GM23338 (cell line): ENCODE data around the gene ELFN1. TPM values are rescaled to one million over a fixed set of nuclear protein-coding genes. Genes with fewer than 3 reads are reported as not detected.

Experiments used
- ATAC-seq: fragments of 200-7000 bp; cut with Tn5 transposase; 3 replicates; pipeline ENCODE4 v1.9.1; 2020
- DNase-seq: peaks from one replicate; pipeline ENCODE4 v3.0.0-alpha.2; 2015; ENCODE audit warnings: low spot score
- H2AFZ ChIP-seq: fragments of 200-600 bp; sonication (generic); 2 replicates; pipeline ENCODE4 v1.8.0; 2016; ENCODE audit warnings: antibody characterized with exemption, mild to moderate bottlenecking, moderate library complexity
- H3F3A ChIP-seq: fragments of 200-600 bp; sonication (generic); replicated peaks from 2 replicates; pipeline ENCODE4 v1.8.0; 2017; ENCODE audit warnings: antibody characterized with exemption, mixed run types, low read depth
- H3K27ac ChIP-seq: fragments of 200-600 bp; sonication (generic); 2 replicates; pipeline ENCODE4 v1.6.1; 2016; ENCODE audit warnings: low read depth
- H3K27me3 ChIP-seq: fragments of 200-600 bp; sonication (generic); 2 replicates; pipeline ENCODE4 v1.8.0; 2016; ENCODE audit warnings: mild to moderate bottlenecking, mixed run types, moderate library complexity; ENCODE audit not compliant: insufficient read depth
- H3K36me3 ChIP-seq: fragments of 200-600 bp; sonication (generic); 2 replicates; pipeline ENCODE4 v1.8.0; 2016; ENCODE audit warnings: mild to moderate bottlenecking; ENCODE audit not compliant: insufficient read depth
- H3K4me1 ChIP-seq: fragments of 200-600 bp; sonication (generic); 2 replicates; pipeline ENCODE4 v1.8.0; 2016; ENCODE audit warnings: mild to moderate bottlenecking, moderate library complexity; ENCODE audit not compliant: insufficient read depth
- H3K4me2 ChIP-seq: fragments of 200-600 bp; sonication (generic); 2 replicates; pipeline ENCODE4 v1.7.1; 2017; ENCODE audit warnings: mixed run types
- H3K4me3 ChIP-seq: fragments of 200-600 bp; sonication (generic); 2 replicates; pipeline ENCODE4 v1.6.1; 2016; ENCODE audit warnings: mixed run types
- H3K79me2 ChIP-seq: fragments of 200-600 bp; sonication (generic); replicated peaks from 2 replicates; pipeline ENCODE4 v1.8.0; 2017; ENCODE audit warnings: mild to moderate bottlenecking; ENCODE audit not compliant: insufficient read depth
- H3K9me2 ChIP-seq: fragments of 200-600 bp; sonication (generic); 2 replicates; pipeline ENCODE4 v1.8.0; 2017; ENCODE audit not compliant: insufficient read depth
- H4K20me1 ChIP-seq: fragments of 200-600 bp; sonication (generic); replicated peaks from 2 replicates; pipeline ENCODE4 v1.8.0; 2017; ENCODE audit warnings: mild to moderate bottlenecking; ENCODE audit not compliant: insufficient read depth
- H3K27ac Mint-ChIP-seq: 2 replicates; pipeline ENCODE4 v1.8.0; 2020; ENCODE audit warnings: inconsistent platforms, mild to moderate bottlenecking, moderate library complexity, mixed read lengths
- H3K27me3 Mint-ChIP-seq: 3 replicates; pipeline ENCODE4 v1.8.0; 2022; ENCODE audit warnings: low read depth, mild to moderate bottlenecking, moderate library complexity, mixed read lengths, inconsistent platforms; ENCODE audit not compliant: insufficient read depth, poor library complexity
- H3K36me3 Mint-ChIP-seq: 3 replicates; pipeline ENCODE4 v1.8.0; 2021; ENCODE audit warnings: low read depth, mild to moderate bottlenecking, inconsistent platforms, moderate library complexity, mixed read lengths
- H3K4me1 Mint-ChIP-seq: 3 replicates; pipeline ENCODE4 v1.8.0; 2020; ENCODE audit warnings: mild to moderate bottlenecking, inconsistent platforms, mixed read lengths
- H3K4me3 Mint-ChIP-seq: 3 replicates; pipeline ENCODE4 v1.8.0; 2021; ENCODE audit warnings: moderate library complexity, mild to moderate bottlenecking, inconsistent platforms, mixed read lengths
- H3K9me3 Mint-ChIP-seq: 3 replicates; pipeline ENCODE4 v1.8.0; 2020; ENCODE audit warnings: moderate library complexity, mild to moderate bottlenecking, inconsistent platforms, mixed read lengths
- CREB1 ChIP-seq: fragments of 250-450 bp; sonication (Bioruptor Pico); IDR thresholded peaks from 2 replicates; pipeline ENCODE4 v1.5.0; 2020; ENCODE audit warnings: low read depth, mild to moderate bottlenecking, moderate library complexity
- EZH2phosphoT487 ChIP-seq: fragments of 200-600 bp; sonication (generic); IDR thresholded peaks from one replicate; pipeline ENCODE4 v1.8.1; 2018; ENCODE audit warnings: antibody characterized with exemption; ENCODE audit not compliant: unreplicated experiment
- NANOG ChIP-seq: IDR thresholded peaks from 2 replicates; pipeline ENCODE4 v1.6.1; 2016; ENCODE audit warnings: antibody characterized with exemption, borderline replicate concordance
- ZNF331 ChIP-seq: fragments of 250-450 bp; sonication (Bioruptor Pico); IDR thresholded peaks from 2 replicates; pipeline ENCODE4 v1.5.0; 2020; ENCODE audit warnings: low read depth, mild to moderate bottlenecking, moderate library complexity
- polyA plus RNA-seq: library from polyadenylated mRNA; unstranded; fragments of >200 nt; fragmentation: Nextera tagmentation; extraction: Ambion mirVana; gene quantifications from 2 replicates; pipeline ENCODE4 v1.2.1, GENCODE V29; 2016
- total RNA-seq: library from RNA; depleted of rRNA; stranded (reverse); fragments of >200 nt; shearing (Covaris generic); gene quantifications from 2 replicates; pipeline ENCODE4 v1.2.3, GENCODE V29; 2014
- TF ChIP-seq, protein P1 (sequence below), 2 experiments: fragments of 200-600 bp in 1 of 2; sonication (generic) in 1 of 2; conservative IDR thresholded peaks; 2 replicates each; pipeline versions ENCODE4 v1.5.1 to v1.6.1; 2016 to 2017; ENCODE audit warnings: antibody characterized with exemption in 2 of 2, low read depth in 2 of 2, mild to moderate bottlenecking in 2 of 2, moderate library complexity in 1 of 2
- TF ChIP-seq, protein P2 (sequence below): IDR thresholded peaks from 2 replicates; pipeline ENCODE4 v1.6.1; 2016; ENCODE audit warnings: antibody characterized with exemption
- TF ChIP-seq, protein P3 (sequence below): IDR thresholded peaks from one replicate; pipeline ENCODE4 v1.6.1; 2018; ENCODE audit warnings: antibody characterized with exemption; ENCODE audit not compliant: unreplicated experiment

ELFN1 gene
- total and polyA plus RNA-seq, 2 experiments from 2014 or later, result 0.08 to 3.5 TPM

DNA sequence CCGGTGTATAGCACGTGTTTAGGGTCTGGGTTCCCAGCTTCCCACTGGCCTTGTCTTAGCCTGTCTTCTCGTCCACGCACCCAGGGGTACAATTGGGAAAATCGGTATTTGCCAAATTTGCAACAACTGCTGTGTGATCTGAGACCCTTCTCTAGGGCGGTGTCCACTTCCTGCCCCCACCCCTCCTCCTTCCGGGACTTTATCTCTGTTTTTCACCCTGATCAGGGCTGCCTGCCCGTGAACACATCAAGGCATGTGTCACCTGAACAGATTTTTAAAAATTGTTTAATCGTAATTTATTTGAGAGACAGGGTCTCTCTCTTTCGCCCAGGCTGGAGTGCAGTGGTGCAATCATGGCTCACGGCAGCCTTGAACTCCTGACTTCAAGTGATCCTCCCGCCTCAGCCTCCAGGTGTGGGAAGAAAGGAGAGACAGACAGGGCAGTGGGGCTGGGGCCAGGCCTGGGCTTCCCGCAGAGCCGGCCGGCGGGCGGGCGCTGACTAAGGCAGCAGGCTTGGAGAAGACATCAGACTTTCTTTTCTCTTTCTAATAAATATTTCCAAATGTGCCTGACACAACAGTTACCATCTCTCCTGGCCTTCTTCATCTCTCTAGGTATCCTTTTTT, 27.5 kb downstream of the ELFN1 start (continued):
- TF ChIP-seq, protein P1, sequence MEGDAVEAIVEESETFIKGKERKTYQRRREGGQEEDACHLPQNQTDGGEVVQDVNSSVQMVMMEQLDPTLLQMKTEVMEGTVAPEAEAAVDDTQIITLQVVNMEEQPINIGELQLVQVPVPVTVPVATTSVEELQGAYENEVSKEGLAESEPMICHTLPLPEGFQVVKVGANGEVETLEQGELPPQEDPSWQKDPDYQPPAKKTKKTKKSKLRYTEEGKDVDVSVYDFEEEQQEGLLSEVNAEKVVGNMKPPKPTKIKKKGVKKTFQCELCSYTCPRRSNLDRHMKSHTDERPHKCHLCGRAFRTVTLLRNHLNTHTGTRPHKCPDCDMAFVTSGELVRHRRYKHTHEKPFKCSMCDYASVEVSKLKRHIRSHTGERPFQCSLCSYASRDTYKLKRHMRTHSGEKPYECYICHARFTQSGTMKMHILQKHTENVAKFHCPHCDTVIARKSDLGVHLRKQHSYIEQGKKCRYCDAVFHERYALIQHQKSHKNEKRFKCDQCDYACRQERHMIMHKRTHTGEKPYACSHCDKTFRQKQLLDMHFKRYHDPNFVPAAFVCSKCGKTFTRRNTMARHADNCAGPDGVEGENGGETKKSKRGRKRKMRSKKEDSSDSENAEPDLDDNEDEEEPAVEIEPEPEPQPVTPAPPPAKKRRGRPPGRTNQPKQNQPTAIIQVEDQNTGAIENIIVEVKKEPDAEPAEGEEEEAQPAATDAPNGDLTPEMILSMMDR (conservative IDR thresholded peaks at IDR 0.05; ENCODE audit: low read depth in 2 of 2), result no peak
- TF ChIP-seq, protein P2, sequence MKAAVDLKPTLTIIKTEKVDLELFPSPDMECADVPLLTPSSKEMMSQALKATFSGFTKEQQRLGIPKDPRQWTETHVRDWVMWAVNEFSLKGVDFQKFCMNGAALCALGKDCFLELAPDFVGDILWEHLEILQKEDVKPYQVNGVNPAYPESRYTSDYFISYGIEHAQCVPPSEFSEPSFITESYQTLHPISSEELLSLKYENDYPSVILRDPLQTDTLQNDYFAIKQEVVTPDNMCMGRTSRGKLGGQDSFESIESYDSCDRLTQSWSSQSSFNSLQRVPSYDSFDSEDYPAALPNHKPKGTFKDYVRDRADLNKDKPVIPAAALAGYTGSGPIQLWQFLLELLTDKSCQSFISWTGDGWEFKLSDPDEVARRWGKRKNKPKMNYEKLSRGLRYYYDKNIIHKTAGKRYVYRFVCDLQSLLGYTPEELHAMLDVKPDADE, result no peak
- TF ChIP-seq, protein P3, sequence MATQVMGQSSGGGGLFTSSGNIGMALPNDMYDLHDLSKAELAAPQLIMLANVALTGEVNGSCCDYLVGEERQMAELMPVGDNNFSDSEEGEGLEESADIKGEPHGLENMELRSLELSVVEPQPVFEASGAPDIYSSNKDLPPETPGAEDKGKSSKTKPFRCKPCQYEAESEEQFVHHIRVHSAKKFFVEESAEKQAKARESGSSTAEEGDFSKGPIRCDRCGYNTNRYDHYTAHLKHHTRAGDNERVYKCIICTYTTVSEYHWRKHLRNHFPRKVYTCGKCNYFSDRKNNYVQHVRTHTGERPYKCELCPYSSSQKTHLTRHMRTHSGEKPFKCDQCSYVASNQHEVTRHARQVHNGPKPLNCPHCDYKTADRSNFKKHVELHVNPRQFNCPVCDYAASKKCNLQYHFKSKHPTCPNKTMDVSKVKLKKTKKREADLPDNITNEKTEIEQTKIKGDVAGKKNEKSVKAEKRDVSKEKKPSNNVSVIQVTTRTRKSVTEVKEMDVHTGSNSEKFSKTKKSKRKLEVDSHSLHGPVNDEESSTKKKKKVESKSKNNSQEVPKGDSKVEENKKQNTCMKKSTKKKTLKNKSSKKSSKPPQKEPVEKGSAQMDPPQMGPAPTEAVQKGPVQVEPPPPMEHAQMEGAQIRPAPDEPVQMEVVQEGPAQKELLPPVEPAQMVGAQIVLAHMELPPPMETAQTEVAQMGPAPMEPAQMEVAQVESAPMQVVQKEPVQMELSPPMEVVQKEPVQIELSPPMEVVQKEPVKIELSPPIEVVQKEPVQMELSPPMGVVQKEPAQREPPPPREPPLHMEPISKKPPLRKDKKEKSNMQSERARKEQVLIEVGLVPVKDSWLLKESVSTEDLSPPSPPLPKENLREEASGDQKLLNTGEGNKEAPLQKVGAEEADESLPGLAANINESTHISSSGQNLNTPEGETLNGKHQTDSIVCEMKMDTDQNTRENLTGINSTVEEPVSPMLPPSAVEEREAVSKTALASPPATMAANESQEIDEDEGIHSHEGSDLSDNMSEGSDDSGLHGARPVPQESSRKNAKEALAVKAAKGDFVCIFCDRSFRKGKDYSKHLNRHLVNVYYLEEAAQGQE, result no peak
- no peak for TF ChIP-seq NANOG

DNA sequence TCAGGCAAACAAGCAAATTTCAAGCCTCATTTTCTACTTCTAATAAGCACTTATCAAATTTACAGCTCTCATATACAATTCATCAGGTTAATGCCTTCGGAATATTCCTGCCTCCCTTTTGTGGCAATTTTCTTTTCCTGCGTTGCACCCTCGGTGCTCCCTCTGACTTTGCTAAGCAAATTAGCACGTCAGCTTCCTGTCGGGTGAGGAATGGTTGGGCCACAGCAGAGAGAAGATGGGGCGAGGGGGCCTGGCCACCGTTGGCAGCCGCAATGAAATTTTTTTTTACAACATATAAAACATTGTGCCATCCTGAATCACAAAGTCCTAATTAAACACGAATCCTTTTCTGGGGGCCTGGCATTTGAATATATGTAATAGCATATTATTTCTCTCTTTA, 28.1 kb downstream of the ELFN1 start:
- Histone ChIP-seq H3K9me2 (no peaks in the 10 kb centered on the region; the same call in 1 of the 2 replicates), H3K4me3 (no peak overlapping the region), H3K4me2 (no peak overlapping the region), H2AFZ (no peak overlapping the region), H3K4me1 (peaks cover 9% of the 10 kb centered on the region), H3F3A (no peaks in the 10 kb centered on the region), H3K36me3 (no peaks in the 10 kb centered on the region), H3K27ac (no peak overlapping the region), H3K27me3 (no peaks in the 10 kb centered on the region), H4K20me1 (no peaks in the 10 kb centered on the region), H3K79me2 (no peaks in the 10 kb centered on the region)
- Mint-ChIP-seq H3K9me3 (peaks cover 24% of the 10 kb centered on the region), H3K27me3 (peaks cover 11% of the 10 kb centered on the region), H3K27ac (no peak overlapping the region), H3K4me1 (peaks cover 21% of the 10 kb centered on the region), H3K4me3 (no peak overlapping the region), H3K36me3 (peaks cover 14% of the 10 kb centered on the region; the same call in 2 of the 3 replicates)
- no peak for ATAC-seq
- TF ChIP-seq NANOG (no peak), CREB1 (no peak), ZNF331 (CRISPR knock-in tag) (no peak), EZH2phosphoT487 (no peak)
- TF ChIP-seq, protein P1 (conservative IDR thresholded peaks at IDR 0.05; ENCODE audit: low read depth in 2 of 2), result no peak
- no peak for DNase-seq
